Astrocyte (in vitro differentiated cells and primary cell): ENCODE data around the gene DNAJC30. TPM values are rescaled to one million over a fixed set of nuclear protein-coding genes. Genes with fewer than 3 reads are reported as not detected.
"Not testable (repeated sequence)": the region's sequence is repeated elsewhere in the genome, so short reads cannot be mapped to it uniquely, and the experiment has no call there.

Experiments
- DNase-seq: peaks from one replicate; pipeline ENCODE4 v3.0.0-alpha.2; 2010; ENCODE audit warnings: low read depth
- FAIRE-seq: peaks from 2 replicates; lab custom pipeline; 2011; peaks lifted over from hg19 to GRCh38; lab: Jason Lieb, UNC
- H2AFZ ChIP-seq: 2 replicates; pipeline ENCODE4 v1.6.0; 2012; ENCODE audit warnings: low read depth, low read length, inconsistent platforms
- H3K27ac ChIP-seq: 2 replicates; pipeline ENCODE4 v1.5.1; 2011; ENCODE audit warnings: low read depth, low read length, inconsistent platforms
- H3K27me3 ChIP-seq: 2 replicates; pipeline ENCODE4 v1.6.0; 2011; ENCODE audit warnings: low read length, inconsistent platforms; ENCODE audit not compliant: insufficient read depth
- H3K36me3 ChIP-seq: 2 replicates; pipeline ENCODE4 v1.5.1; 2011; ENCODE audit warnings: low read length, inconsistent platforms; ENCODE audit not compliant: insufficient read depth
- H3K4me1 ChIP-seq: 2 replicates; pipeline ENCODE4 v1.5.1; 2011; ENCODE audit warnings: low read length, inconsistent platforms; ENCODE audit not compliant: insufficient read depth
- H3K4me2 ChIP-seq: 2 replicates; pipeline ENCODE4 v1.6.0; 2012; ENCODE audit warnings: low read length, inconsistent platforms
- H3K4me3 ChIP-seq: 2 replicates; pipeline ENCODE4 v1.5.1; 2011; ENCODE audit warnings: low read depth, mild to moderate bottlenecking, low read length, inconsistent platforms; ENCODE audit not compliant: insufficient read depth
- H3K79me2 ChIP-seq: 2 replicates; pipeline ENCODE4 v1.6.0; 2012; ENCODE audit warnings: mild to moderate bottlenecking, low read length, inconsistent platforms; ENCODE audit not compliant: insufficient read depth
- H3K9ac ChIP-seq: 2 replicates; pipeline ENCODE4 v1.6.0; 2012; ENCODE audit warnings: mild to moderate bottlenecking, low read length, inconsistent platforms
- H3K9me3 ChIP-seq: 2 replicates; pipeline ENCODE4 v1.5.1; 2012; ENCODE audit warnings: low read depth, mild to moderate bottlenecking, low read length, inconsistent platforms; ENCODE audit not compliant: insufficient read depth
- H4K20me1 ChIP-seq: 2 replicates; pipeline ENCODE4 v1.6.0; 2012; ENCODE audit warnings: low read length, inconsistent platforms; ENCODE audit not compliant: insufficient read depth
- H3K27ac Mint-ChIP-seq: one replicate; pipeline ENCODE4 v1.8.0; 2021; ENCODE audit warnings: mild to moderate bottlenecking, mixed read lengths; ENCODE audit not compliant: unreplicated experiment
- H3K27me3 Mint-ChIP-seq: one replicate; pipeline ENCODE4 v1.8.0; 2021; ENCODE audit warnings: low read depth, mixed read lengths; ENCODE audit not compliant: unreplicated experiment
- H3K36me3 Mint-ChIP-seq: one replicate; pipeline ENCODE4 v1.8.0; 2021; ENCODE audit warnings: low read depth, mixed read lengths; ENCODE audit not compliant: unreplicated experiment
- H3K4me1 Mint-ChIP-seq: one replicate; pipeline ENCODE4 v1.8.0; 2021; ENCODE audit warnings: low read depth, mixed read lengths; ENCODE audit not compliant: unreplicated experiment
- H3K4me3 Mint-ChIP-seq: one replicate; pipeline ENCODE4 v1.8.0; 2021; ENCODE audit warnings: mild to moderate bottlenecking, moderate library complexity, mixed read lengths; ENCODE audit not compliant: unreplicated experiment
- H3K9me3 Mint-ChIP-seq: one replicate; pipeline ENCODE4 v1.8.0; 2021; ENCODE audit warnings: mild to moderate bottlenecking, mixed read lengths; ENCODE audit not compliant: unreplicated experiment
- CTCF ChIP-seq: IDR thresholded peaks from 2 replicates; pipeline ENCODE4 v1.5.1; 2011; ENCODE audit warnings: low read depth, mild to moderate bottlenecking, inconsistent platforms, low read length, moderate library complexity; ENCODE audit not compliant: insufficient read depth
- EZH2 ChIP-seq: IDR thresholded peaks from 2 replicates; pipeline ENCODE4 v1.6.1; 2012; ENCODE audit warnings: mild to moderate bottlenecking, low read length, inconsistent platforms; ENCODE audit not compliant: insufficient read depth
- total RNA-seq: library from RNA; stranded (reverse); gene quantifications from 2 replicates; pipeline ENCODE4 v1.2.1, GENCODE V29; 2021

DNAJC30 gene
- total RNA-seq, 1 donor from 2014 or later = 11.0 TPM

- peaks cover 52% of the 10 kb centered on the region for H4K20me1 ChIP-seq
- H3K9me3 ChIP-seq = no peaks in the 10 kb centered on the region
- Mint-ChIP-seq H3K4me1 (peaks cover 18% of the 10 kb centered on the region), H3K4me3 (peak overlapping the region; percentile 57), H3K36me3 (peaks cover 14% of the 10 kb centered on the region), H3K27ac (no peak overlapping the region), H3K27me3 (no peaks in the 10 kb centered on the region), H3K9me3 (no peaks in the 10 kb centered on the region)
- no peak overlapping the region for H3K9ac ChIP-seq
- H3K27ac ChIP-seq = no peak overlapping the region
- no peaks in the 10 kb centered on the region for H3K27me3 ChIP-seq
- peak overlapping the region; percentile 97 for H3K4me2 ChIP-seq
- H3K4me3 ChIP-seq = no peak overlapping the region
- H3K79me2 ChIP-seq = peaks cover 72% of the 10 kb centered on the region
- DNase-seq (no peak), FAIRE-seq (no peak)
- no peak overlapping the region for H2AFZ ChIP-seq
- peaks cover 25% of the 10 kb centered on the region for H3K4me1 ChIP-seq
- no peaks in the 10 kb centered on the region for H3K36me3 ChIP-seq
- no peak for TF ChIP-seq CTCF
- no peak for TF ChIP-seq EZH2
These were observed 2.8 kb downstream of the DNAJC30 start for GRCh38 chr7:73680501-73680900.

- Mint-ChIP-seq H3K27me3 (no peaks in the 10 kb centered on the region), H3K27ac (no peak overlapping the region), H3K36me3 (peaks cover 14% of the 10 kb centered on the region), H3K4me1 (peaks cover 18% of the 10 kb centered on the region), H3K4me3 (no peak overlapping the region), H3K9me3 (no peaks in the 10 kb centered on the region)
- Histone ChIP-seq H3K79me2 (peaks cover 64% of the 10 kb centered on the region), H3K27me3 (no peaks in the 10 kb centered on the region), H2AFZ (no peak overlapping the region), H3K4me2 (no peak overlapping the region), H3K27ac (no peak overlapping the region), H3K36me3 (no peaks in the 10 kb centered on the region), H3K9me3 (no peaks in the 10 kb centered on the region), H3K9ac (no peak overlapping the region), H3K4me3 (no peak overlapping the region), H4K20me1 (peaks cover 52% of the 10 kb centered on the region), H3K4me1 (peaks cover 25% of the 10 kb centered on the region)
- FAIRE-seq (no peak), DNase-seq (no peak)
- TF ChIP-seq CTCF = no peak
- no peak for TF ChIP-seq EZH2
These were observed 3.5 kb downstream of the DNAJC30 start for GRCh38 chr7:73679709-73680108.

GRCh38 chr7:73678862-73679261, 4.4 kb downstream of the DNAJC30 start:
- no peak overlapping the region for H3K4me3 ChIP-seq
- peaks cover 52% of the 10 kb centered on the region for H4K20me1 ChIP-seq
- H3K9me3 ChIP-seq = no peaks in the 10 kb centered on the region
- peak overlapping the region; percentile 12 for H3K4me3 Mint-ChIP-seq
- H3K27me3 ChIP-seq = no peaks in the 10 kb centered on the region
- no peak overlapping the region for H2AFZ ChIP-seq
- no peaks in the 10 kb centered on the region for H3K36me3 ChIP-seq
- no peak for DNase-seq
- H3K27me3 Mint-ChIP-seq = no peaks in the 10 kb centered on the region
- TF ChIP-seq EZH2 (no peak), CTCF (no peak)
- peaks cover 14% of the 10 kb centered on the region for H3K36me3 Mint-ChIP-seq
- H3K79me2 ChIP-seq = peaks cover 56% of the 10 kb centered on the region
- no peak for FAIRE-seq
- H3K27ac ChIP-seq = no peak overlapping the region
- H3K9ac ChIP-seq = no peak overlapping the region
- H3K9me3 Mint-ChIP-seq = no peaks in the 10 kb centered on the region
- no peak overlapping the region for H3K4me2 ChIP-seq
- H3K27ac Mint-ChIP-seq = no peak overlapping the region
- peaks cover 25% of the 10 kb centered on the region for H3K4me1 ChIP-seq
- H3K4me1 Mint-ChIP-seq = peaks cover 18% of the 10 kb centered on the region

- not testable (repeated sequence) for H3K9ac ChIP-seq, H3K4me1 Mint-ChIP-seq, H3K9me3 ChIP-seq, H3K27me3 ChIP-seq, H3K4me1 ChIP-seq, H3K27ac Mint-ChIP-seq, H3K27me3 Mint-ChIP-seq, H2AFZ ChIP-seq, H3K4me2 ChIP-seq, H3K4me3 Mint-ChIP-seq, H3K4me3 ChIP-seq, FAIRE-seq, H3K36me3 ChIP-seq, H3K9me3 Mint-ChIP-seq, DNase-seq, H3K27ac ChIP-seq
- Histone ChIP-seq H4K20me1 (peaks cover 37% of the 10 kb centered on the region), H3K79me2 (peaks cover 30% of the 10 kb centered on the region)
- peaks cover 23% of the 10 kb centered on the region for H3K36me3 Mint-ChIP-seq
These were observed 7.2 kb downstream of the DNAJC30 start for GRCh38 chr7:73676062-73676461.
